Frontal cortex (tissue), 4 donors: Measurements from ENCODE around the gene FPR2. TPM values are rescaled to one million over a fixed set of nuclear protein-coding genes. Genes with fewer than 3 reads are reported as not detected.

Source experiments
- DNase-seq, 2 donors: peaks; one replicate each; pipeline ENCODE4 v3.0.0; 2012; ENCODE audit warnings: low spot score in 2 of 2
- FAIRE-seq: peaks from 2 replicates; lab custom pipeline; 2012; peaks lifted over from hg19 to GRCh38; lab: Jason Lieb, UNC
- total RNA-seq: library from RNA; depleted of rRNA; stranded (reverse); fragments of >200 nt; gene quantifications from one replicate; pipeline ENCODE4 v1.2.3, GENCODE V29; 2014
- donor health status: control.
- donor health status: control.
- donor health status: control.

Gene FPR2
- total RNA-seq, 1 donor from 2014 or later = 0.41 TPM

GRCh38 chr19:51779703-51780102, 18.7 kb downstream of the FPR2 start:
- no peak for FAIRE-seq
- no peak for DNase-seq

- DNase-seq (no peak), FAIRE-seq (no peak)
These were observed 19.3 kb downstream of the FPR2 start for GRCh38 chr19:51780270-51780669.

GRCh38 chr19:51781999-51782398, 21.0 kb downstream of the FPR2 start:
- FAIRE-seq (no peak), DNase-seq (no peak)

DNA sequence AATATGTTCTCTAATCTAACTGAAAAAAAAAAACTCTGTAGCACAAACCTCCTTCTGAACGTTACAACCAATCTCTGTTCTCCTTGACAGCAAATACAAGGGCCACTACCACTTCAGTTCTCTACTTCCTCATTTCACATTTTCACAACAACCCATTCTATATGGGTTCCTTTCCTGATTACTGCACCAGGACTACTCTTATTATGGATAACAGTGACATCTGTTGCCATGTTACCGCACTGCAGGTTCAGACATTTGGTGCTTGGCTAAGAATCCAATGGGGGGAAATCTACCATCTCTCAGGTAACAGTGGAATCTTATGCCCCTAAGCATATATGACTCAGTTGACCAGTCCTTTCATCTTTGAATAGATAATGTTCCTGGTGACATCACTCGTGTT, 22.4 kb downstream of the FPR2 start:
- DNase-seq = no peak

DNA sequence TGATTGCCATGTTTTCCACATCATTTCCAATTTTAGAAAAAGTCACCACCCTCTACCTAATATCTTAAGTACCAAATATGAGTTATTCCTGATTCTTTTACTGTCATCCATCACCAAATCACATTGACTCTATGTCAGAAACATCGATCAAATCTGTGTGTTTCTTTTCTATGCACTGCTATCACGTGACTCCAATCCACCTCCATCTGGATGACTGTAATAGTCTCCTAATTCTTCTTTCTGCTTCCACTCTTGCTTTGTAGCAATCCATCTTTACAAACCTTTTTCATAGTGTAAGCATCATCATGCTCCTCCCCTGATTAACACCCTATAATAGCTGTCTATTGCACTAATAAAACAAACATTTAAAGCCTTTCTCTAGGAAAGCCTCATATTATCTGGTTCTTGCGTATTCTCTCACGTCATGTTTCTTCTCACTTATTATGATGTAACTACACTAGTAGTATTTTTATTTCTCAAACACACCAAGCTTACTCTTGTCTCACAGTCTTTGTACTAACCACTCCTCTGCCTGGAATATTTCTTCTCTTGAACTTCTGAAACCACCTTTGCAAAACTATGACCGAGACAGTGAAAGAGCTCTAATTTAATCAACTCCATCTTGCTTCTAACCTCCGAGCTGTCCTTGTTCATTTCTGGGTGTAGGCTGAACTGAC, 23.3 kb downstream of the FPR2 start:
- no peak for FAIRE-seq
- no peak for DNase-seq

More for the DNA sequence above, 22.4 kb downstream of the FPR2 start:
- FAIRE-seq = no peak

GRCh38 chr19:51784922-51785690, 24.1 kb downstream of the FPR2 start:
- DNase-seq = no peak
- no peak for FAIRE-seq

- DNase-seq (no peak), FAIRE-seq (no peak)
These were observed 25.9 kb downstream of the FPR2 start for GRCh38 chr19:51786646-51787494.

DNA sequence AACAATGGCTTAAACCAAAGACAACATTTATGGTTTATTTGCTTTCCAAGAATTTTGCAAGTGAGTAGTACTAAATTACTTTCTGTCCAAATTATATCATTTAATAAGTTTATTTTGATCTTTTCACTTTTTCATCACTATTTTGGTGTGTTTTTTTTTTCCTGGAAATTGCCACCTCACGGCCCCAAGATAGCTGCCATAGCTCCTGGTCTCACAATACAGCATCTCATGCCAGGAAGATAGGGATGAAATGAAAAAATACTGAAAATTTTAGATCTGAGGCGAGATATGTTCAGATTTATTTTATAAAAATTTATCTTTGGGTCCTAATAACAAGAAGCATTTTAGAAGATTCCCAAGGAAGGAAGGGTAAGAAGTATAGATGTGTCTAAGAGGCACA, 27.0 kb downstream of the FPR2 start:
- FAIRE-seq = no peak
- no peak for DNase-seq

- DNase-seq (no peak), FAIRE-seq (no peak)
These were observed 28.2 kb downstream of the FPR2 start for GRCh38 chr19:51789061-51789795.

- FAIRE-seq (no peak), DNase-seq (no peak)
These were observed 32.0 kb downstream of the FPR2 start for GRCh38 chr19:51792932-51793331.

GRCh38 chr19:51793994-51794393, 33.0 kb downstream of the FPR2 start:
- FAIRE-seq = no peak
- no peak for DNase-seq

GRCh38 chr19:51794885-51795490, 34.0 kb downstream of the FPR2 start, which contains the start of gene FPR3:
Gene FPR3 (plus strand): TSS chr19:51795157. CDS start chr19:51823749, 28,592 bp downstream.
- FAIRE-seq (no peak), DNase-seq (no peak)

DNA sequence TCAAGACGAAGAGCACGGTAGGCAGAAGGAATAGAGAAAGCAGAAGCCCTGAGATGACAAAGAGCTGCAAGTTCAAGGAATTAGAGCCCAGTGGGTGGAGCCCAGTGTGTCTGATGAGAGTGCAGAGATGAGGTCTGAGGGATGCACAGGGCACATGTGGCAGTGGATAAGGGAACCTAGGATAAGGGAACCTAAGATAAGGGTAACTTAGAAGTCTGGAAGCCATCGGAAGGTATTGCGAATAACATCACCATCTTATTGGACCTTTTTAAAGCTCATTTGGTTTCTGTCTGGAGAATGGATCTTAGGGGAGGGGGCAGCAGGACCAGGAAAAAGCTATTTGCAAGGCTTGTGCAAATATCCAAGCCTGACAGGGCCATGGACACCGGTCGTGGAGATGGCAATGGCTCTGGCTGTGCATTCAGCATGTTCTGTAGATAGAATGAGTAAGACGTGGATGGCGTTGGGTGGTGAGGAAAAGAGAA, 35.3 kb downstream of the FPR2 start:
- FAIRE-seq (no peak), DNase-seq (no peak)

GRCh38 chr19:51797480-51797879, 36.5 kb downstream of the FPR2 start:
- no peak for FAIRE-seq
- no peak for DNase-seq

DNA sequence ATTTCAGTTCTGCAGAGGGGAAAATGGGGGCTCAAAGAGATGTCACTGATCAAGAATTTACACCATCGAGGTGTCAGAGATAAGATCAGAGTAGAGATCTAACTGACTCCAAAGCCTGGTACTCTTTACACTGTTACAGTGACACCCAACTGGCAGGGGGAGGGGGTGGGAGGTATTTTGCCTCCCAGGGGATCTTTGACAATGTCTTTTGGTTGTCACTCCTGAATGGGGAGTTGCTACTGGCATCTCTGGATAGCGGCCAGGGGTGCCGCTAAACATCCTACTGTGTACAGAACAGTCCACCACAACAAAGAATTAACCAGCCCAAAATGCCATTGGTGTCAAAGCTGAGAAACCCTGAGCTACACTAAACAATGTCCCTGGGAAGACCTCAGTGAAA, 37.1 kb downstream of the FPR2 start:
- DNase-seq = no peak
- no peak for FAIRE-seq

- FAIRE-seq (no peak), DNase-seq (peak; percentile 6 to 59)
These were observed 38.2 kb downstream of the FPR2 start for GRCh38 chr19:51799034-51799773.

- DNase-seq (no peak), FAIRE-seq (no peak)
These were observed 38.9 kb downstream of the FPR2 start for GRCh38 chr19:51799774-51800472.
